K562 (cell line): ENCODE measurements around the gene ING1.

Source experiments
- ARHGAP35 ChIP-seq: fragments of 450-650 bp; IDR thresholded peaks from 2 replicates; pipeline ENCODE4 v1.6.1; 2018; ENCODE audit not compliant: partially characterized antibody
- CTCF ChIP-seq, 3 experiments: IDR thresholded peaks in 2 of 3; conservative IDR thresholded peaks in 1 of 3; 2 replicates each; pipeline ENCODE4 v1.5.1; 2011 to 2012; ENCODE audit warnings: low read length in 3 of 3, mild to moderate bottlenecking in 3 of 3, control low read depth in 2 of 3, improper control_type of control experiment in 1 of 3, inconsistent platforms in 1 of 3, low read depth in 1 of 3, mixed read lengths in 1 of 3, moderate library complexity in 1 of 3; ENCODE audit not compliant: insufficient read depth in 2 of 3
- MXI1 ChIP-seq: IDR thresholded peaks from 2 replicates; pipeline ENCODE4 v1.6.1; 2011; ENCODE audit warnings: low read depth, mild to moderate bottlenecking, improper control_type of control experiment, low read length
- POLR2A ChIP-seq: fragments of 450-650 bp; conservative IDR thresholded peaks from 2 replicates; pipeline ENCODE4 v1.6.1; 2016
- RFX5 ChIP-seq: IDR thresholded peaks from 2 replicates; pipeline ENCODE4 v1.6.1; 2011; ENCODE audit warnings: low read depth, mild to moderate bottlenecking, improper control_type of control experiment, low read length
- TF ChIP-seq, protein P1 (sequence below): fragments of 450-650 bp; IDR thresholded peaks from 2 replicates; pipeline ENCODE4 v1.6.1; 2016; ENCODE audit warnings: missing biosample characterization, missing genetic modification characterization

- TF ChIP-seq ARHGAP35 (no peak), RFX5 (no peak), MXI1 (no peak), POLR2A (no peak), CTCF (IDR thresholded peaks at IDR 0.05 in 2 of 3, conservative IDR thresholded peaks at IDR 0.05 in 1 of 3; ENCODE audit: insufficient read depth in 2 of 3, low read depth in 1 of 3, low read length in 3 of 3) (no peak)
- TF ChIP-seq, protein P1, sequence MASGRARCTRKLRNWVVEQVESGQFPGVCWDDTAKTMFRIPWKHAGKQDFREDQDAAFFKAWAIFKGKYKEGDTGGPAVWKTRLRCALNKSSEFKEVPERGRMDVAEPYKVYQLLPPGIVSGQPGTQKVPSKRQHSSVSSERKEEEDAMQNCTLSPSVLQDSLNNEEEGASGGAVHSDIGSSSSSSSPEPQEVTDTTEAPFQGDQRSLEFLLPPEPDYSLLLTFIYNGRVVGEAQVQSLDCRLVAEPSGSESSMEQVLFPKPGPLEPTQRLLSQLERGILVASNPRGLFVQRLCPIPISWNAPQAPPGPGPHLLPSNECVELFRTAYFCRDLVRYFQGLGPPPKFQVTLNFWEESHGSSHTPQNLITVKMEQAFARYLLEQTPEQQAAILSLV (tag) = no peak
These were observed 57.2 kb downstream of the ING1 start for GRCh38 chr13:110770678-110771077.
